K562 (cell line): ENCODE measurements around the gene NMRAL1. TPM values are rescaled to one million over a fixed set of nuclear protein-coding genes. Genes with fewer than 3 reads are reported as not detected.
A peak's percentile ranks its signal among the peaks of the same experiment; 100 is the strongest.

Experiments
- ATAC-seq: fragments of 200-7000 bp; cut with Tn5 transposase; 3 replicates; pipeline ENCODE4 v1.9.1; 2020; ENCODE audit warnings: moderate library complexity
- BruUV-seq: library from RNA; stranded (reverse); fragments of 400-500 nt; replicated peaks from 2 replicates; lab custom pipeline; 2021; lab: Mats Ljungman, UMichigan
- CTCF ChIA-PET: fragments of 300-600 bp; formaldehyde crosslinking; extraction: SDS; loops from one replicate; lab custom pipeline; 2021; ENCODE audit warnings: low intra/inter-chr PET ratio; lab: Yijun Ruan, JAX
- POLR2A ChIA-PET: fragments of 300-600, 350-650 bp; sonication (Branson Sonifier 250); formaldehyde crosslinking; extraction: SDS; loops from one replicate; lab custom pipeline; 2021; ENCODE audit warnings: antibody characterized with exemption, inconsistent platforms; lab: Yijun Ruan, JAX
- DNase-seq, 4 experiments: peaks; one replicate each; pipeline versions ENCODE4 v3.0.0 to v3.0.0-alpha.2; 2011 to 2018; ENCODE audit warnings: low spot score in 3 of 4, mixed read lengths in 3 of 4; ENCODE audit errors: extremely low read depth in 1 of 4
- FAIRE-seq: peaks from 2 replicates; lab custom pipeline; 2011; peaks lifted over from hg19 to GRCh38; lab: Jason Lieb, UNC
- H2AFZ ChIP-seq: 2 replicates; pipeline ENCODE4 v1.6.0; 2011; ENCODE audit warnings: low read depth, low read length, control low read depth, inconsistent platforms
- H3K27ac ChIP-seq: fragments of 200-600 bp; 3 replicates; pipeline ENCODE4 v1.8.0; 2011; ENCODE audit warnings: low read depth, mild to moderate bottlenecking, control low read depth, inconsistent platforms, low read length, moderate library complexity, mixed read lengths; ENCODE audit errors: extremely low read depth
- H3K27me3 ChIP-seq, 2 experiments: fragments of 300-600 bp in 1 of 2; 2 replicates in 1 of 2; 3 replicates in 1 of 2; pipeline versions ENCODE4 v1.6.0 to v1.8.0; 2011; ENCODE audit warnings: inconsistent platforms in 2 of 2, low read length in 2 of 2, mild to moderate bottlenecking in 1 of 2, mixed read lengths in 1 of 2, moderate library complexity in 1 of 2; ENCODE audit not compliant: control insufficient read depth in 2 of 2, insufficient read depth in 2 of 2
- H3K36me3 ChIP-seq: fragments of 300-600 bp; 3 replicates; pipeline ENCODE4 v1.8.0; 2011; ENCODE audit warnings: mild to moderate bottlenecking, low read length, inconsistent platforms; ENCODE audit not compliant: control insufficient read depth, insufficient read depth
- H3K4me1 ChIP-seq, 2 experiments: fragments of 200-600 bp in 1 of 2; replicated peaks in 1 of 2; 2 replicates in 1 of 2; 3 replicates in 1 of 2; pipeline versions ENCODE4 v1.5.1 to v1.8.0; 2011; ENCODE audit warnings: inconsistent platforms in 2 of 2, low read length in 2 of 2, mild to moderate bottlenecking in 1 of 2, mixed read lengths in 1 of 2, moderate library complexity in 1 of 2; ENCODE audit not compliant: control insufficient read depth in 2 of 2, insufficient read depth in 2 of 2
- H3K4me2 ChIP-seq: 2 replicates; pipeline ENCODE4 v1.6.1; 2011; ENCODE audit warnings: low read length, control low read depth, inconsistent platforms, mixed read lengths; ENCODE audit not compliant: insufficient read depth
- H3K4me3 ChIP-seq: fragments of 200-600 bp; sonication (generic), shearing (Covaris generic); 2 replicates; pipeline ENCODE4 v1.5.1; 2016; ENCODE audit warnings: control low read depth, inconsistent platforms
- H3K79me2 ChIP-seq: fragments of 200-600 bp; 3 replicates; pipeline ENCODE4 v1.8.0; 2011; ENCODE audit warnings: low read length, inconsistent platforms; ENCODE audit not compliant: control insufficient read depth, insufficient read depth
- H3K9ac ChIP-seq, 2 experiments: 2 replicates each; pipeline versions ENCODE4 v1.6.0 to v1.6.1; 2011; ENCODE audit warnings: low read depth in 2 of 2, low read length in 2 of 2, control low read depth in 1 of 2, inconsistent platforms in 1 of 2, mild to moderate bottlenecking in 1 of 2, mixed read lengths in 1 of 2; ENCODE audit not compliant: insufficient read depth in 1 of 2
- H3K9me1 ChIP-seq: one replicate; pipeline ENCODE4 v1.6.0; 2011; ENCODE audit warnings: inconsistent platforms, mild to moderate bottlenecking, low read length, moderate library complexity; ENCODE audit not compliant: control insufficient read depth, insufficient read depth
- H3K9me3 ChIP-seq: replicated peaks from 2 replicates; pipeline ENCODE4 v1.5.1; 2011; ENCODE audit warnings: low read depth, low read length, inconsistent platforms; ENCODE audit not compliant: control insufficient read depth, insufficient read depth
- H4K20me1 ChIP-seq: replicated peaks from 2 replicates; pipeline ENCODE4 v1.6.1; 2011; ENCODE audit warnings: low read length, inconsistent platforms, mixed read lengths; ENCODE audit not compliant: control insufficient read depth, insufficient read depth
- C11orf30 ChIP-seq: fragments of 450-650 bp; IDR thresholded peaks from 2 replicates; pipeline ENCODE4 v1.6.1; 2016; ENCODE audit warnings: low read depth, mild to moderate bottlenecking
- CHD4 ChIP-seq: fragments of 200-600 bp; sonication (generic); IDR thresholded peaks from 3 replicates; pipeline ENCODE4 v1.6.1; 2012; ENCODE audit warnings: low read depth, mild to moderate bottlenecking, mixed read lengths, low read length, inconsistent platforms; ENCODE audit not compliant: insufficient read depth, insufficient replicate concordance, poor library complexity, severe bottlenecking
- MCM5 ChIP-seq: fragments of 450-650 bp; IDR thresholded peaks from 2 replicates; pipeline ENCODE4 v1.6.1; 2016; ENCODE audit warnings: low read depth
- NFE2 ChIP-seq: IDR thresholded peaks from 2 replicates; pipeline ENCODE4 v1.6.1; 2014; ENCODE audit warnings: antibody characterized with exemption, low read depth
- NFIC ChIP-seq: fragments of 450-650 bp; IDR thresholded peaks from 2 replicates; pipeline ENCODE4 v1.6.1; 2017; ENCODE audit warnings: mild to moderate bottlenecking, inconsistent platforms
- NFIX ChIP-seq: fragments of 250-450 bp; sonication (Bioruptor Pico); IDR thresholded peaks from 2 replicates; pipeline ENCODE4 v1.4.0; 2020; ENCODE audit warnings: low read depth, mild to moderate bottlenecking, moderate library complexity
- RREB1 ChIP-seq: fragments of 250-450 bp; sonication (Bioruptor Pico); IDR thresholded peaks from 2 replicates; pipeline ENCODE4 v1.4.0; 2020
- SMARCC2 ChIP-seq: fragments of 450-650 bp; IDR thresholded peaks from 2 replicates; pipeline ENCODE4 v1.6.1; 2017; ENCODE audit warnings: antibody characterized with exemption, moderate library complexity, mild to moderate bottlenecking, low read depth
- TBP ChIP-seq: optimal IDR thresholded peaks from 2 replicates; pipeline ENCODE3; 2011; ENCODE audit warnings: low read depth, low read length, improper control_type of control experiment
- ZNF23 ChIP-seq: fragments of 250-450 bp; sonication (Bioruptor Pico); IDR thresholded peaks from 2 replicates; pipeline ENCODE4 v1.4.0; 2020; ENCODE audit warnings: mild to moderate bottlenecking
- ZNF280A ChIP-seq: fragments of 450-650 bp; IDR thresholded peaks from 2 replicates; pipeline ENCODE4 v1.6.1; 2018; ENCODE audit warnings: mild to moderate bottlenecking, low read depth; ENCODE audit not compliant: partially characterized antibody
- ZNF766 ChIP-seq: fragments of 200-800 bp; sonication (Bioruptor generic); conservative IDR thresholded peaks from 2 replicates; pipeline ENCODE4 v1.6.1; 2016; ENCODE audit warnings: missing genetic modification characterization, missing compliant biosample characterization
- WGBS: fragments of 100-300 bp; shearing (Covaris generic); methylation state at CpG from one replicate; pipeline ENCODE4 v1.1.6; 2016; ENCODE audit warnings: low coverage, mixed read lengths; ENCODE audit not compliant: insufficient coverage; ENCODE audit errors: missing lambda C conversion rate; 5-methylcytosine and 5-hydroxymethylcytosine counted together
- in situ Hi-C: fragments of 300-500 bp; cut with MboI; formaldehyde crosslinking; loops from 4 replicates; pipeline ENCODE4 v1.15.0; 2018; ENCODE audit warnings: inconsistent platforms, mixed read lengths
- intact Hi-C: fragments of 100-400 bp; cut with micrococcal nuclease; formaldehyde crosslinking; loops from 2 replicates; pipeline ENCODE4 v1.14.2; 2022
- polyA plus RNA-seq, 8 experiments: library from polyadenylated mRNA; depleted of rRNA in 4 of 8; stranded (reverse) in 5 of 8; unstranded in 3 of 8; fragments of >200 nt; fragmentation: Nextera tagmentation in 2 of 8; fragmentation: Illumina TruSeq in 1 of 8; extraction: Ambion mirVana in 2 of 8; extraction: Trizol in 1 of 8; gene quantifications; 2 replicates each; pipeline versions ENCODE4 v1.2.1 to v1.2.3, GENCODE V29; 2011 to 2014; ENCODE audit warnings: inconsistent platforms in 1 of 8, missing spikeins in 1 of 8
- total RNA-seq, 7 experiments: library from RNA; depleted of rRNA in 6 of 7; stranded (reverse); fragments of >200 nt in 6 of 7; fragmentation: Illumina TruSeq in 2 of 7; extraction: Trizol in 2 of 7; gene quantifications; 2 replicates each; pipeline versions ENCODE4 v1.2.1 to v1.2.3, GENCODE V29; 2011 to 2021; ENCODE audit warnings: low replicate concordance in 1 of 7

NMRAL1 gene
- total and polyA plus RNA-seq, 9 of the 15 experiments (the other 6 are each of a cell fraction or from before 2014, with no cell fraction given), result 6.3 to 116 (median 63.2) TPM

- no peak for TF ChIP-seq CHD4
- TF ChIP-seq ZNF280A, result no peak
- no peak for TF ChIP-seq ZNF23 (CRISPR knock-in tag)
- TF ChIP-seq TBP, result no peak
Measured at GRCh38 chr16:4520913-4521312, 46.5 kb upstream of the NMRAL1 start (continued).

GRCh38 chr16:4519274-4520058, 45.0 kb upstream of the NMRAL1 start:
- intact Hi-C loops, result loop anchor here (2.0 to 10.0 kb wide), 2 partner anchors 65 to 435 kb away; partner anchors contain the start of gene SEC14L5
- no TSS peak for BruUV-seq
- no peak for DNase-seq
- no peak for TF ChIP-seq MCM5
- no peak for TF ChIP-seq SMARCC2
- 0 out of 2 replicates have a peak, but pooled peaks have one; percentile 15 for TF ChIP-seq NFE2
- no peak for TF ChIP-seq ZNF766
- 0 out of 2 replicates have a peak, but pooled peaks have one; percentile 9 for TF ChIP-seq C11orf30
- peak; percentile 33; the same call in 1 of the 2 replicates for TF ChIP-seq NFIX (CRISPR knock-in tag)
- TF ChIP-seq RREB1 (CRISPR knock-in tag), result no peak
- peak; percentile 92 for TF ChIP-seq NFIC

More at GRCh38 chr16:4519274-4520058, 45.0 kb upstream of the NMRAL1 start:
- Histone ChIP-seq H3K4me3 (no peak overlapping the region), H3K27me3 (no peaks in the 10 kb centered on the region), H3K27ac (no peak overlapping the region), H3K9me3 (no peaks in the 10 kb centered on the region), H3K9ac (no peak overlapping the region), H3K79me2 (no peaks in the 10 kb centered on the region), H3K36me3 (no peaks in the 10 kb centered on the region), H3K9me1 (no peaks in the 10 kb centered on the region), H4K20me1 (no peaks in the 10 kb centered on the region), H2AFZ (no peak overlapping the region), H3K4me2 (no peak overlapping the region), H3K4me1 (peaks cover 9 to 20% of the 10 kb centered on the region in 2 experiments; a peak in 4 of 5 replicates)
- WGBS, result 42% methylated on average over 14 of the region's 15 CpGs
- ATAC-seq (no peak), FAIRE-seq (no peak)
- ChIA-PET POLR2A (interaction anchor here (0.8 kb wide), 1 partner anchor 17 kb away, joined by 3 read pairs; no protein-coding TSS in a partner anchor), CTCF (interaction anchor here (0.6 to 3.0 kb wide), 2 partner anchors 20 to 436 kb away, joined by 3 to 13 read pairs; no protein-coding TSS in a partner anchor)
- in situ Hi-C loops, result loop anchor here (5.0 to 10.0 kb wide), 2 partner anchors 68 to 435 kb away; partner anchors contain the start of gene SEC14L5
